MM.1S (cell line): ENCODE measurements around the gene NPR2.

Source experiments
- CTCF ChIP-seq: fragments of 300-600 bp; sonication (generic); IDR thresholded peaks from 2 replicates; pipeline ENCODE4 v1.5.1; 2016; ENCODE audit warnings: antibody characterized with exemption, low read length, mixed read lengths
- EZH2 ChIP-seq: fragments of 300-600 bp; sonication (generic); optimal IDR thresholded peaks from 2 replicates; pipeline ENCODE3; 2017; ENCODE audit warnings: low read depth, mild to moderate bottlenecking, antibody characterized with exemption, low read length, mixed read lengths

GRCh38 chr9:35795695-35796094 lies 4.3 kb downstream of the NPR2 start:
- TF ChIP-seq CTCF: no peak
- no peak for TF ChIP-seq EZH2
